ENCODE measurements around the gene SUN1. TPM values are rescaled to one million over a fixed set of nuclear protein-coding genes. Genes with fewer than 3 reads are reported as not detected.

Gene SUN1
- total RNA-seq, 2 experiments from 2014 or later = 83.4 to 105 TPM

- ChIA-PET POLR2A (no interaction called here), CTCF (ENCODE audit: unreplicated experiment) (no interaction called here)
- Histone ChIP-seq H3K4me3 (ENCODE audit: low read depth, low read length, poor library complexity, severe bottlenecking) (no peak overlapping the region), H3K9me2 (ENCODE audit: insufficient read depth, low read length) (no peaks in the 10 kb centered on the region), H4K20me1 (ENCODE audit: insufficient read depth, low read length) (no peaks in the 10 kb centered on the region), H3K36me3 (ENCODE audit: insufficient read depth, low read length) (peaks cover 65% of the 10 kb centered on the region), H3K4me2 (ENCODE audit: low read length) (no peak overlapping the region), H2AFZ (ENCODE audit: low read length) (no peak overlapping the region), H3K9me3 (ENCODE audit: low read length) (no peaks in the 10 kb centered on the region), H3K27ac (ENCODE audit: low read depth, low read length, poor library complexity, severe bottlenecking) (no peak overlapping the region), H3K79me2 (ENCODE audit: insufficient read depth, low read depth, low read length) (peaks cover 37% of the 10 kb centered on the region), H3K4me1 (ENCODE audit: insufficient read depth, low read length, poor library complexity, severe bottlenecking) (no peaks in the 10 kb centered on the region)
- intact Hi-C loops (cut with micrococcal nuclease; ENCODE audit: unreplicated experiment) = no loop called here
- no peak for DNase-seq (ENCODE audit: low spot score)
- BruUV-seq (replicated peaks) = no TSS peak
- TF ChIP-seq CTCF (conservative IDR thresholded peaks at IDR 0.05; ENCODE audit: low read length) = no peak
- no peak for TF ChIP-seq EZH2phosphoT487 (IDR thresholded peaks at IDR 0.05; ENCODE audit: borderline replicate concordance, low read depth, low read length)
Observed at GRCh38 chr7:886626-887487, 54.6 kb downstream of the SUN1 start.

- ChIA-PET CTCF (ENCODE audit: unreplicated experiment) (no interaction called here), POLR2A (no interaction called here)
- no peaks in the 10 kb centered on the region for H3K4me1 ChIP-seq (ENCODE audit: insufficient read depth, low read length, poor library complexity, severe bottlenecking)
- TF ChIP-seq CTCF (conservative IDR thresholded peaks at IDR 0.05; ENCODE audit: low read length) (no peak), EZH2phosphoT487 (IDR thresholded peaks at IDR 0.05; ENCODE audit: borderline replicate concordance, low read depth, low read length) (no peak)
- DNase-seq (ENCODE audit: low spot score) = no peak
- no peak overlapping the region for H3K4me3 ChIP-seq (ENCODE audit: low read depth, low read length, poor library complexity, severe bottlenecking)
- no peak overlapping the region for H3K4me2 ChIP-seq (ENCODE audit: low read length)
- no peaks in the 10 kb centered on the region for H4K20me1 ChIP-seq (ENCODE audit: insufficient read depth, low read length)
- no peaks in the 10 kb centered on the region for H3K9me2 ChIP-seq (ENCODE audit: insufficient read depth, low read length)
- H3K27ac ChIP-seq (ENCODE audit: low read depth, low read length, poor library complexity, severe bottlenecking) = no peak overlapping the region
- peaks cover 31% of the 10 kb centered on the region; the same call in 1 of the 2 replicates for H3K79me2 ChIP-seq (ENCODE audit: insufficient read depth, low read depth, low read length)
- H3K36me3 ChIP-seq (ENCODE audit: insufficient read depth, low read length) = peaks cover 65% of the 10 kb centered on the region
- BruUV-seq (replicated peaks) = no TSS peak
- H3K9me3 ChIP-seq (ENCODE audit: low read length) = no peaks in the 10 kb centered on the region
- intact Hi-C loops (cut with micrococcal nuclease; ENCODE audit: unreplicated experiment) = no loop called here
- no peak overlapping the region for H2AFZ ChIP-seq (ENCODE audit: low read length)
Observed at GRCh38 chr7:887488-887820, 55.2 kb downstream of the SUN1 start.
